ENCODE data around the gene RAB8B. TPM values are rescaled to one million over a fixed set of nuclear protein-coding genes. Genes with fewer than 3 reads are reported as not detected.
A peak's percentile ranks its signal among the peaks of the same experiment; 100 is the strongest.

The RAB8B gene
- total and polyA plus RNA-seq, 11 donors: 2.5 to 32.6 (median 8.1) TPM

DNA sequence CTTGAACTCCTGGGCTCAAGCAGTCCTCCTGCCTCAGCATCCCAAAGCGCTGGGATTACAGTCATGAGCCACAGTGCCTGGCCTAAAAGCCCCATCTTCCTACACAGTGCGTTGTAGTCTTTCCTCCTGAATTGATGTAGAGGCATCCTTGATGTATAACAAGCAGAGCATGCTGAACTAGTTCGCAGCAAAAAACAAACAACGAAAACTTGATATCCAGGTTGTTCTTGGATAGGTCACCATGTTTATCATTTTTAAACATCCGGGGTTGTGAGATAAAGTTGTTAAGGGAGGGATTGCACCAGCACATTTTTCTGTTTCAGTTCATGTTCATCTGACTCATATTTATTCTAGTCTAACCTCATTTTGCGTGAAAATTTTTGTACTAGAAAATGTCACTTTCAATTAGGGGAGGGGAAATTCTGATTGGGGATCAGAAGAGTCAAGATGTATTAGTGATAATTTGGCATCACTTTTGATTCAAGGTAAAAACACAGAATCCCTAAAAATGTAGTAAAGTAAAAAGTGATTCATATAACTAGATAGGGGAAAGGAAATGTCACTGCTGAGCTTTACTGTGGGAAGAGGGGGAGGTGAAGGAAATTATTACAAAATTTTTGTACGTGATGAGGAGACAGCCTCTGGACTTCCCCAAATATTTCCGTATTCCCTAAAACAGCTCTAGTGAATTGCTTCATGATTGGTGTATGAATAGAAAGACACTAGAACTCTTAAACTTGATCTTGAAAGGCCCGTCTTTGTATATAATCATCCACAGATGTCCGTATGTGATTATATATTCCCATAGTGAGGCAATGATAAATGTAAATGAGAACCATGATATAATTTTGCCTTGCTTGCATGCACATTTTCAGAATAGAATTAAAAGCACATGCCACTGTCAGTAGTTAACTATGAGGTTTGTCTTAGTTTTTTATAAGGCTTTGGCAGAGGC lies 22.9 kb downstream of the RAB8B start:
- TF ChIP-seq, protein P1, sequence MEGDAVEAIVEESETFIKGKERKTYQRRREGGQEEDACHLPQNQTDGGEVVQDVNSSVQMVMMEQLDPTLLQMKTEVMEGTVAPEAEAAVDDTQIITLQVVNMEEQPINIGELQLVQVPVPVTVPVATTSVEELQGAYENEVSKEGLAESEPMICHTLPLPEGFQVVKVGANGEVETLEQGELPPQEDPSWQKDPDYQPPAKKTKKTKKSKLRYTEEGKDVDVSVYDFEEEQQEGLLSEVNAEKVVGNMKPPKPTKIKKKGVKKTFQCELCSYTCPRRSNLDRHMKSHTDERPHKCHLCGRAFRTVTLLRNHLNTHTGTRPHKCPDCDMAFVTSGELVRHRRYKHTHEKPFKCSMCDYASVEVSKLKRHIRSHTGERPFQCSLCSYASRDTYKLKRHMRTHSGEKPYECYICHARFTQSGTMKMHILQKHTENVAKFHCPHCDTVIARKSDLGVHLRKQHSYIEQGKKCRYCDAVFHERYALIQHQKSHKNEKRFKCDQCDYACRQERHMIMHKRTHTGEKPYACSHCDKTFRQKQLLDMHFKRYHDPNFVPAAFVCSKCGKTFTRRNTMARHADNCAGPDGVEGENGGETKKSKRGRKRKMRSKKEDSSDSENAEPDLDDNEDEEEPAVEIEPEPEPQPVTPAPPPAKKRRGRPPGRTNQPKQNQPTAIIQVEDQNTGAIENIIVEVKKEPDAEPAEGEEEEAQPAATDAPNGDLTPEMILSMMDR (IDR thresholded peaks at IDR 0.05): no peak
- no peak for TF ChIP-seq POLR2A (IDR thresholded peaks at IDR 0.05)
- no peak for DNase-seq
- no peaks in the 10 kb centered on the region for H3K9me3 ChIP-seq
- peak overlapping the region in 1 of 12 donors; percentile 4 for H3K4me3 ChIP-seq
- ATAC-seq: peak in 3 of 4 donors; percentile 72 to 74 (median 74)
- peaks cover 0 to 66% (median 20%) of the 10 kb centered on the region in 12 donors for H3K4me1 ChIP-seq
- no peaks in the 10 kb centered on the region for H3K27me3 ChIP-seq
- H3K36me3 ChIP-seq: peaks cover 0 to 2% (median 0%) of the 10 kb centered on the region in 9 donors
- WGBS, 4 donors: 67 to 77% (median 72%) methylated on average over 10 of the region's 10 CpGs
- peak overlapping the region in 9 of 12 donors; percentile 1 to 85 (median 39) for H3K27ac ChIP-seq
- intact Hi-C loops (cut with DNase I): no loop called here

DNA sequence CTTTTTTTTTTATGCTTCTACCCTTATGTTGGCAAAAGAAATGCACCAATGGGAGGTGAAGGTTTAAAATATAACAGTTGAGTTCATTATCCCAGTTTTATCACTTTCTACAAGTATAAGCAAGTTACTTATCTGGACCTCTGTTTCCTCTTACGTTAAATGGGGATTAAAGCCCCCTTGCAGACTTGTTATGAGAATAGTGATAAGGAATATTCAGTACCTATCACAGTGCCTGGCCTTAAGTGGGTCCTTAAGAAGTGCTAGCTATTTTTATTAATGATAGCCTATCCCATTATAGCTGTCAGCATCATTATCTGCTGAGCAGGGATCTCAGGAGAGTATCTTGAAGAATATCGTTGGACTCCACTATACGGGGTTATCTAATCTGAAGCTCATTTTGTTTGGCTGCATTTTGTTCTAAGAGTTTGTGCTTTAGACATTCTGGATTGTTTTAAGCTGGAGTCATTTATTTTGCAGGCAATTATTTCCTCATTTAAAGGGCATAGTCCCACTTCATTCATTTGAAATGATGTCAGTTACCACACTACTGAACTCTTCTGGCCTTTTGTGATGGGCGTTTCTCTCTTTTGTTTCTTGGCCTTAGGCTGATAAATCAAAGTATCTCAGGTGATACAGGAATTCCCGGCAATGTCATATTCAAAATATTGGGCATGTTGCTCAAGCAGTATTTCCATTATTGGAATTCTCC lies 28.8 kb downstream of the RAB8B start:
- peak; percentile 23 to 86 (median 66) for ATAC-seq
- Histone ChIP-seq H3K27me3 (no peaks in the 10 kb centered on the region), H3K27ac (peak overlapping the region in 6 of 12 donors; percentile 6 to 33 (median 24)), H3K9me3 (no peaks in the 10 kb centered on the region), H3K4me3 (no peak overlapping the region), H3K36me3 (peaks cover 0 to 3% (median 0%) of the 10 kb centered on the region in 9 donors), H3K4me1 (peaks cover 5 to 73% (median 31%) of the 10 kb centered on the region in 12 donors)
- intact Hi-C loops (cut with DNase I): no loop called here
- DNase-seq: no peak
- WGBS, 4 donors: 22 to 26% (median 25%) methylated on average over 5 of the region's 5 CpGs
- TF ChIP-seq, protein P1 (IDR thresholded peaks at IDR 0.05): no peak
- no peak for TF ChIP-seq POLR2A (IDR thresholded peaks at IDR 0.05)

GRCh38 chr15:63219196-63219710 lies 29.8 kb downstream of the RAB8B start:
- 76 to 80% (median 79%) methylated on average over 3 of the region's 3 CpGs for WGBS, 4 donors
- H3K4me3 ChIP-seq: no peak overlapping the region
- no peaks in the 10 kb centered on the region for H3K27me3 ChIP-seq
- ATAC-seq (peak in 1 of 4 donors; percentile 22), DNase-seq (no peak)
- no peak for TF ChIP-seq POLR2A (IDR thresholded peaks at IDR 0.05)
- TF ChIP-seq, protein P1 (IDR thresholded peaks at IDR 0.05): no peak
- H3K9me3 ChIP-seq: no peaks in the 10 kb centered on the region
- intact Hi-C loops (cut with DNase I): no loop called here
- peak overlapping the region in 5 of 12 donors; percentile 6 to 33 (median 24) for H3K27ac ChIP-seq
- H3K36me3 ChIP-seq: peaks cover 0 to 12% (median 0%) of the 10 kb centered on the region in 9 donors
- peaks cover 4 to 70% (median 27%) of the 10 kb centered on the region in 12 donors for H3K4me1 ChIP-seq

All from heart left ventricle (tissue), 16 donors.